Smooth muscle cell (in vitro differentiated cells): ENCODE data around the gene DESI2. TPM values are rescaled to one million over a fixed set of nuclear protein-coding genes. Genes with fewer than 3 reads are reported as not detected.
"Not testable (repeated sequence)": the region's sequence is repeated elsewhere in the genome, so short reads cannot be mapped to it uniquely, and the experiment has no call there.

Experiments
- DNase-seq: peaks from one replicate; lab custom pipeline; 2025; ENCODE audit not compliant: unreplicated experiment; lab: John Stamatoyannopoulos, UW
- H2AFZ ChIP-seq: fragments of 200-600 bp; sonication (generic); 2 replicates; pipeline ENCODE4 v1.6.0; 2016; ENCODE audit warnings: antibody characterized with exemption, low read depth, mild to moderate bottlenecking
- H3F3A ChIP-seq: fragments of 200-600 bp; sonication (generic); 2 replicates; pipeline ENCODE4 v1.6.0; 2017; ENCODE audit warnings: antibody characterized with exemption, low read depth
- H3K27ac ChIP-seq: fragments of 200-600 bp; sonication (generic); 2 replicates; pipeline ENCODE4 v1.5.1; 2016; ENCODE audit warnings: low read depth, mild to moderate bottlenecking
- H3K27me3 ChIP-seq: fragments of 200-600 bp; sonication (generic); 2 replicates; pipeline ENCODE4 v1.6.1; 2016; ENCODE audit warnings: low read depth, mild to moderate bottlenecking
- H3K36me3 ChIP-seq: fragments of 200-600 bp; sonication (generic); 2 replicates; pipeline ENCODE4 v1.5.1; 2016; ENCODE audit warnings: low read depth
- H3K4me1 ChIP-seq: fragments of 200-600 bp; sonication (generic); 2 replicates; pipeline ENCODE4 v1.5.1; 2016; ENCODE audit warnings: low read depth
- H3K4me2 ChIP-seq: fragments of 200-600 bp; sonication (generic); 2 replicates; pipeline ENCODE4 v1.6.0; 2016; ENCODE audit warnings: mild to moderate bottlenecking
- H3K4me3 ChIP-seq: fragments of 200-600 bp; sonication (generic); 2 replicates; pipeline ENCODE4 v1.5.1; 2016; ENCODE audit warnings: mild to moderate bottlenecking
- H3K79me2 ChIP-seq: fragments of 200-600 bp; sonication (generic); 2 replicates; pipeline ENCODE4 v1.6.0; 2016; ENCODE audit warnings: low read depth, mild to moderate bottlenecking
- H3K9ac ChIP-seq: fragments of 200-600 bp; sonication (generic); 2 replicates; pipeline ENCODE4 v1.6.0; 2016; ENCODE audit warnings: low read depth
- H3K9me3 ChIP-seq: fragments of 200-600 bp; sonication (generic); replicated peaks from 2 replicates; pipeline ENCODE4 v1.5.1; 2016; ENCODE audit warnings: low read depth
- H4K20me1 ChIP-seq: fragments of 200-600 bp; sonication (generic); 2 replicates; pipeline ENCODE4 v1.6.0; 2016; ENCODE audit warnings: low read depth
- CTCF ChIP-seq: fragments of 200-600 bp; sonication (generic); IDR thresholded peaks from 2 replicates; pipeline ENCODE4 v1.5.1; 2017; ENCODE audit warnings: borderline replicate concordance, mild to moderate bottlenecking, antibody characterized with exemption; ENCODE audit not compliant: insufficient read depth, poor library complexity, severe bottlenecking
- WGBS: methylation state at CpG from one replicate; pipeline ENCODE4 v1.1.7; 2016; ENCODE audit warnings: low lambda C conversion rate; 5-methylcytosine and 5-hydroxymethylcytosine counted together
- polyA plus RNA-seq: library from polyadenylated mRNA; unstranded; fragments of >200 nt; fragmentation: Nextera tagmentation; extraction: Ambion mirVana; gene quantifications from 2 replicates; pipeline ENCODE4 v1.2.1, GENCODE V29; 2016
- total RNA-seq: library from RNA; depleted of rRNA; stranded (reverse); fragments of >200 nt; gene quantifications from 2 replicates; pipeline ENCODE4 v1.2.3, GENCODE V29; 2014

The DESI2 gene
- total and polyA plus RNA-seq, 2 experiments from 2014 or later = 31.5 to 56.3 TPM

- peaks cover 71% of the 10 kb centered on the region for H4K20me1 ChIP-seq
- 78% methylated on average over 6 of the region's 6 CpGs for WGBS
- H3K27ac ChIP-seq = no peak overlapping the region
- H3K36me3 ChIP-seq = no peaks in the 10 kb centered on the region
- H3K27me3 ChIP-seq = no peaks in the 10 kb centered on the region
- H3K4me1 ChIP-seq = no peaks in the 10 kb centered on the region
- H3K4me3 ChIP-seq = no peak overlapping the region
- H3K79me2 ChIP-seq = peaks cover 61% of the 10 kb centered on the region
- H3F3A ChIP-seq = no peaks in the 10 kb centered on the region
- TF ChIP-seq CTCF = no peak
- H3K4me2 ChIP-seq = no peak overlapping the region
- no peaks in the 10 kb centered on the region for H3K9me3 ChIP-seq
- DNase-seq = no peak
- no peak overlapping the region for H2AFZ ChIP-seq
- no peak overlapping the region for H3K9ac ChIP-seq
These were observed 25.8 kb downstream of the DESI2 start for GRCh38 chr1:244678697-244679096.

GRCh38 chr1:244680667-244681066 lies 27.7 kb downstream of the DESI2 start:
- WGBS = 96% methylated on average over 1 of the region's 1 CpG
- Histone ChIP-seq H3K36me3 (peaks cover 2% of the 10 kb centered on the region), H4K20me1 (peaks cover 68% of the 10 kb centered on the region), H3K9me3 (no peaks in the 10 kb centered on the region), H3K4me2 (no peak overlapping the region), H3K27ac (no peak overlapping the region), H3K9ac (no peak overlapping the region), H3K27me3 (no peaks in the 10 kb centered on the region), H3K4me3 (no peak overlapping the region), H3K4me1 (no peaks in the 10 kb centered on the region), H2AFZ (no peak overlapping the region), H3F3A (no peaks in the 10 kb centered on the region), H3K79me2 (peaks cover 61% of the 10 kb centered on the region)
- no peak for DNase-seq
- TF ChIP-seq CTCF = no peak

- H3F3A ChIP-seq, H3K36me3 ChIP-seq, H3K4me2 ChIP-seq, H3K9me3 ChIP-seq, H3K9ac ChIP-seq, H3K27me3 ChIP-seq, H3K4me1 ChIP-seq, H3K4me3 ChIP-seq, H2AFZ ChIP-seq, DNase-seq, H3K27ac ChIP-seq: not testable (repeated sequence)
- Histone ChIP-seq H3K79me2 (peaks cover 52% of the 10 kb centered on the region), H4K20me1 (peaks cover 60% of the 10 kb centered on the region)
- 95% methylated on average over 4 of the region's 4 CpGs for WGBS
These were observed 29.2 kb downstream of the DESI2 start for GRCh38 chr1:244682087-244682486.

GRCh38 chr1:244695937-244696336 lies 43.0 kb downstream of the DESI2 start:
- no peaks in the 10 kb centered on the region for H3K4me1 ChIP-seq
- no peak overlapping the region for H3K4me2 ChIP-seq
- no peaks in the 10 kb centered on the region for H4K20me1 ChIP-seq
- no peak overlapping the region for H3K4me3 ChIP-seq
- 96% methylated on average over 2 of the region's 2 CpGs for WGBS
- H3F3A ChIP-seq = no peaks in the 10 kb centered on the region
- H2AFZ ChIP-seq = no peak overlapping the region
- DNase-seq = no peak
- H3K27ac ChIP-seq = no peak overlapping the region
- H3K36me3 ChIP-seq = peaks cover 17% of the 10 kb centered on the region
- no peak for TF ChIP-seq CTCF
- H3K9me3 ChIP-seq = no peaks in the 10 kb centered on the region
- no peaks in the 10 kb centered on the region for H3K27me3 ChIP-seq
- H3K9ac ChIP-seq = no peak overlapping the region
- no peaks in the 10 kb centered on the region for H3K79me2 ChIP-seq
